ENCODE data around the gene CR2.
"Not testable (repeated sequence)": the region's sequence is repeated elsewhere in the genome, so short reads cannot be mapped to it uniquely, and the experiment has no call there.

Gene CR2

GRCh38 chr1:207431508-207431907 is 22.6 kb upstream of the CR2 start:
- H3K27ac ChIP-seq: no peak overlapping the region
- H3K27me3 ChIP-seq (ENCODE audit: insufficient read depth, low read depth): no peaks in the 10 kb centered on the region
- no peaks in the 10 kb centered on the region for H4K20me1 ChIP-seq (ENCODE audit: insufficient read depth)
- no peak overlapping the region for H3K4me2 ChIP-seq
- no peak overlapping the region for H2AFZ ChIP-seq (ENCODE audit: low read depth)
- H3K4me3 ChIP-seq (IDR thresholded peaks at IDR 0.05; ENCODE audit: insufficient read depth, low read depth, low read length): no peak overlapping the region
- H3K36me3 ChIP-seq (ENCODE audit: insufficient read depth): no peaks in the 10 kb centered on the region
- H3K79me2 ChIP-seq (ENCODE audit: insufficient read depth, low read depth): no peaks in the 10 kb centered on the region
- H3K4me1 ChIP-seq (ENCODE audit: low read depth, poor library complexity, severe bottlenecking): no peaks in the 10 kb centered on the region
- H3K9ac ChIP-seq: no peak overlapping the region
- TF ChIP-seq CTCF (conservative IDR thresholded peaks at IDR 0.05; ENCODE audit: low read depth, low read length): no peak

- TF ChIP-seq CTCF (conservative IDR thresholded peaks at IDR 0.05; ENCODE audit: low read depth, low read length): no peak
- no peaks in the 10 kb centered on the region for H3K27me3 ChIP-seq (ENCODE audit: insufficient read depth, low read depth)
- H3K27ac ChIP-seq: no peak overlapping the region
- no peak overlapping the region for H2AFZ ChIP-seq (ENCODE audit: low read depth)
- H3K4me3 ChIP-seq (IDR thresholded peaks at IDR 0.05; ENCODE audit: insufficient read depth, low read depth, low read length): no peak overlapping the region
- no peak overlapping the region for H3K9ac ChIP-seq
- H3K4me2 ChIP-seq: no peak overlapping the region
- H3K36me3 ChIP-seq (ENCODE audit: insufficient read depth): no peaks in the 10 kb centered on the region
- H3K79me2 ChIP-seq (ENCODE audit: insufficient read depth, low read depth): no peaks in the 10 kb centered on the region
- H4K20me1 ChIP-seq (ENCODE audit: insufficient read depth): no peaks in the 10 kb centered on the region
- no peaks in the 10 kb centered on the region for H3K4me1 ChIP-seq (ENCODE audit: low read depth, poor library complexity, severe bottlenecking)
Measured at GRCh38 chr1:207433435-207433834, 20.7 kb upstream of the CR2 start.

DNA sequence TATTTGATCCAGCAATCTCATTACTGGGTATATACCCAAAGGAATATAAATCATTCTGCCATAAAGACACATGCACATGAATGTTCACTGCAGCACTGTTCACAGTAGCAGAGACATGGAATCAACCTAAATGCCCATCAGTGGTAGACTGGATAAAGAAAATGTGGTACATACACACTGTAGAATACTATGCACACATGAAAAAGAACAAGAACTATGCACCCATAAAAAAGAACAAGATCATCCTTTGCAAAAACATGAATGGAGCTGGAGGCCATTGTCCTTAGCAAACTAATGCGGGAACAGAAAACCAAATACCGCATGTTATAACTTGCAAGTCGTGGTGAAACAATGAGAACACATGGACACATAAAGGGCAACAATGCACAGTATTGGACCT is 17.4 kb upstream of the CR2 start:
- not testable (repeated sequence) for H4K20me1 ChIP-seq (ENCODE audit: insufficient read depth); H3K27ac ChIP-seq; H3K27me3 ChIP-seq (ENCODE audit: insufficient read depth, low read depth); H3K79me2 ChIP-seq (ENCODE audit: insufficient read depth, low read depth); H3K9ac ChIP-seq; H3K4me2 ChIP-seq; H2AFZ ChIP-seq (ENCODE audit: low read depth); H3K4me3 ChIP-seq (IDR thresholded peaks at IDR 0.05; ENCODE audit: insufficient read depth, low read depth, low read length); H3K36me3 ChIP-seq (ENCODE audit: insufficient read depth); H3K4me1 ChIP-seq (ENCODE audit: low read depth, poor library complexity, severe bottlenecking)

- no peak overlapping the region for H3K9ac ChIP-seq
- no peak for TF ChIP-seq CTCF (conservative IDR thresholded peaks at IDR 0.05; ENCODE audit: low read depth, low read length)
- H3K4me3 ChIP-seq (IDR thresholded peaks at IDR 0.05; ENCODE audit: insufficient read depth, low read depth, low read length): no peak overlapping the region
- H4K20me1 ChIP-seq (ENCODE audit: insufficient read depth): no peaks in the 10 kb centered on the region
- H3K4me1 ChIP-seq (ENCODE audit: low read depth, poor library complexity, severe bottlenecking): peaks cover 11% of the 10 kb centered on the region
- no peaks in the 10 kb centered on the region for H3K27me3 ChIP-seq (ENCODE audit: insufficient read depth, low read depth)
- no peak overlapping the region for H3K4me2 ChIP-seq
- H3K27ac ChIP-seq: no peak overlapping the region
- H3K36me3 ChIP-seq (ENCODE audit: insufficient read depth): no peaks in the 10 kb centered on the region
- no peaks in the 10 kb centered on the region for H3K79me2 ChIP-seq (ENCODE audit: insufficient read depth, low read depth)
- no peak overlapping the region for H2AFZ ChIP-seq (ENCODE audit: low read depth)
Measured at GRCh38 chr1:207440626-207441025, 13.5 kb upstream of the CR2 start.

DNA sequence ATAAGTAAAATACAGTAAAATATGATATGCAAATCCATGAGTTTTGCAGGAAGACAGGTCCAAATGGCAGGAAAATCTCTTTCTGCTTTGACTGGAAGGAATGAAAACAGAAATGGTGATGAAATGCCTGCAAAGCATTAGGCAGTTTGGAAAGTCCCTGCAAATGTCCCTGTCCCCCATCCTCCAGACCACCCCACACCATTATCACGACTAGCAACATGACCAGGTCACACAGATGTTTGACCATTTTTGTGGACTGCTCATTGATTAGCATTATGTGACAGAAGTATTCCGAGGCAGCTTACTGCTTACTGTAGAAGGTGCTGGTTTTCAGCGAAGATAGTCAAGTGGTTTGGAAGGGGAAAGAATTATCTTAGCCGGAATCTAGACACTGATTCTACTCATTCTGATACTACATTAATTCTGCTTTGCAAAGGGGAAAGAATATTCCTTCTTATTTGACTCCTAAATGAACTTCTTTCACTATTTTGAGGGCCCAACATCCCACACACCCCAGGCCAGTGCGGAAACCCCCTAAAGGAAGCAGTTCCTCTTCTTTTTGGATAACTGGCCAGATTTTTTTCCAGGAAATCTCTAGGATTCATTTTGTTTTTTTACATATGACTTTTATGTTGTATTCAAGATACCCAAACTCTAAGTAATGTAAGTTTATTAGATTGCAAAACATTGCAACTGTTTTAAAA is 9.5 kb upstream of the CR2 start:
- Histone ChIP-seq H2AFZ (ENCODE audit: low read depth) (no peak overlapping the region), H3K79me2 (ENCODE audit: insufficient read depth, low read depth) (no peaks in the 10 kb centered on the region), H3K4me1 (ENCODE audit: low read depth, poor library complexity, severe bottlenecking) (peaks cover 14% of the 10 kb centered on the region), H3K27ac (no peak overlapping the region), H3K9ac (no peak overlapping the region), H3K4me3 (IDR thresholded peaks at IDR 0.05; ENCODE audit: insufficient read depth, low read depth, low read length) (no peak overlapping the region), H3K36me3 (ENCODE audit: insufficient read depth) (no peaks in the 10 kb centered on the region), H3K4me2 (no peak overlapping the region), H3K27me3 (ENCODE audit: insufficient read depth, low read depth) (no peaks in the 10 kb centered on the region), H4K20me1 (ENCODE audit: insufficient read depth) (no peaks in the 10 kb centered on the region)
- TF ChIP-seq CTCF (conservative IDR thresholded peaks at IDR 0.05; ENCODE audit: low read depth, low read length): no peak

All from KMS-11 (cell line).